Lower lobe of right lung (tissue), 2 donors: ENCODE results near the gene GALNTL6. TPM values are rescaled to one million over a fixed set of nuclear protein-coding genes. Genes with fewer than 3 reads are reported as not detected.

Source experiments
- ATAC-seq, 2 donors: fragments of 200-7000 bp; cut with Tn5 transposase; one replicate each; pipeline ENCODE4 v1.9.1; 2020 to 2022; ENCODE audit warnings: mild to moderate bottlenecking in 2 of 2, moderate library complexity in 2 of 2
- DNase-seq: peaks from one replicate; pipeline ENCODE4 v3.0.0-alpha.2; 2020
- H3K27ac ChIP-seq: fragments of 200-600 bp; one replicate; pipeline ENCODE4 v1.8.0; 2022
- H3K27me3 ChIP-seq: fragments of 200-600 bp; one replicate; pipeline ENCODE4 v1.8.0; 2022; ENCODE audit warnings: low read depth
- H3K36me3 ChIP-seq: fragments of 200-600 bp; one replicate; pipeline ENCODE4 v1.8.0; 2022; ENCODE audit warnings: mild to moderate bottlenecking
- H3K4me1 ChIP-seq: fragments of 200-600 bp; one replicate; pipeline ENCODE4 v1.8.0; 2022
- H3K4me3 ChIP-seq: fragments of 200-600 bp; one replicate; pipeline ENCODE4 v1.8.0; 2022; ENCODE audit warnings: mild to moderate bottlenecking
- H3K9me3 ChIP-seq: fragments of 200-600 bp; one replicate; pipeline ENCODE4 v1.8.0; 2022
- intact Hi-C: fragments of 100-400 bp; cut with DNase I; formaldehyde crosslinking; loops from one replicate; pipeline ENCODE4 v1.11.0; 2022
- total RNA-seq: library from RNA; stranded (reverse); fragmentation: NEBNext Ultra II Directional; extraction: Animal tissue kit (Norgen Biotek cat#: 25700); gene quantifications from one replicate; pipeline ENCODE4 v1.2.1, GENCODE V29; 2021
- TF ChIP-seq, protein P1 (sequence below): fragments of 200-600 bp; IDR thresholded peaks from one replicate; pipeline ENCODE4 v1.8.0; 2022; ENCODE audit warnings: antibody characterized with exemption, mild to moderate bottlenecking
- donor health status: DM: no; HTN: yes; CAD: no; lungs with severe emphysema.

GALNTL6 gene
- total RNA-seq, 1 donor from 2014 or later = not detected

DNA sequence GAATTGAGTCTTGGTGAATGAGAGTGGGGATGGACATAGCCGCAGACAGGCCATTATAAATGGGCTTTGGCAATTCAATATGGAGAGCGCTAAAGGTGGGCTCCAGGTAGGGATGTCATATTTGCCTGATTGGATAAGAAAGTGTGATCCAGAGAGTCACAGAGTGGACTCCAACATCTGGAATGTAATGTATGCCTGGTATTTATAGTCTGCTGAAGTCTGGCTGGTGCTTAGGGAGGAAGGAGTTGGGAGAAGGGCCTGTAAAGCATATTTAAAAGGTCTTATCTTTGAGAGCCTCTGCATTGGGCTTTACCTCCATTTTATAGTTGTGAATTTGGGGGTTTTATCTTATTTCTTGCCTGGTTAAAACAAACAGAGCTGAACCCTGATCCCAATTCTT is 153.2 kb downstream of the GALNTL6 start:
- Histone ChIP-seq H3K36me3 (no peaks in the 10 kb centered on the region), H3K4me1 (no peaks in the 10 kb centered on the region), H3K27ac (no peak overlapping the region), H3K9me3 (no peaks in the 10 kb centered on the region), H3K4me3 (no peak overlapping the region), H3K27me3 (no peaks in the 10 kb centered on the region)
- DNase-seq (no peak), ATAC-seq (no peak)
- intact Hi-C loops = no loop called here
- TF ChIP-seq, protein P1, sequence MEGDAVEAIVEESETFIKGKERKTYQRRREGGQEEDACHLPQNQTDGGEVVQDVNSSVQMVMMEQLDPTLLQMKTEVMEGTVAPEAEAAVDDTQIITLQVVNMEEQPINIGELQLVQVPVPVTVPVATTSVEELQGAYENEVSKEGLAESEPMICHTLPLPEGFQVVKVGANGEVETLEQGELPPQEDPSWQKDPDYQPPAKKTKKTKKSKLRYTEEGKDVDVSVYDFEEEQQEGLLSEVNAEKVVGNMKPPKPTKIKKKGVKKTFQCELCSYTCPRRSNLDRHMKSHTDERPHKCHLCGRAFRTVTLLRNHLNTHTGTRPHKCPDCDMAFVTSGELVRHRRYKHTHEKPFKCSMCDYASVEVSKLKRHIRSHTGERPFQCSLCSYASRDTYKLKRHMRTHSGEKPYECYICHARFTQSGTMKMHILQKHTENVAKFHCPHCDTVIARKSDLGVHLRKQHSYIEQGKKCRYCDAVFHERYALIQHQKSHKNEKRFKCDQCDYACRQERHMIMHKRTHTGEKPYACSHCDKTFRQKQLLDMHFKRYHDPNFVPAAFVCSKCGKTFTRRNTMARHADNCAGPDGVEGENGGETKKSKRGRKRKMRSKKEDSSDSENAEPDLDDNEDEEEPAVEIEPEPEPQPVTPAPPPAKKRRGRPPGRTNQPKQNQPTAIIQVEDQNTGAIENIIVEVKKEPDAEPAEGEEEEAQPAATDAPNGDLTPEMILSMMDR = no peak

- TF ChIP-seq, protein P1 = no peak
- Histone ChIP-seq H3K36me3 (no peaks in the 10 kb centered on the region), H3K27ac (no peak overlapping the region), H3K27me3 (no peaks in the 10 kb centered on the region), H3K4me3 (no peak overlapping the region), H3K4me1 (no peaks in the 10 kb centered on the region), H3K9me3 (no peaks in the 10 kb centered on the region)
- intact Hi-C loops = no loop called here
- no peak for DNase-seq
- ATAC-seq = no peak
These were observed 165.0 kb downstream of the GALNTL6 start for GRCh38 chr4:171978216-171978615.

GRCh38 chr4:171979461-171979860 is 166.3 kb downstream of the GALNTL6 start:
- Histone ChIP-seq H3K4me1 (no peaks in the 10 kb centered on the region), H3K4me3 (no peak overlapping the region), H3K27ac (no peak overlapping the region), H3K36me3 (no peaks in the 10 kb centered on the region), H3K27me3 (no peaks in the 10 kb centered on the region), H3K9me3 (no peaks in the 10 kb centered on the region)
- intact Hi-C loops = no loop called here
- TF ChIP-seq, protein P1 = no peak
- no peak for ATAC-seq
- no peak for DNase-seq

- TF ChIP-seq, protein P1 = no peak
- Histone ChIP-seq H3K4me3 (no peak overlapping the region), H3K27ac (no peak overlapping the region), H3K36me3 (no peaks in the 10 kb centered on the region), H3K27me3 (no peaks in the 10 kb centered on the region), H3K4me1 (no peaks in the 10 kb centered on the region), H3K9me3 (no peaks in the 10 kb centered on the region)
- DNase-seq (no peak), ATAC-seq (no peak)
- intact Hi-C loops = no loop called here
These were observed 168.0 kb downstream of the GALNTL6 start for GRCh38 chr4:171981185-171981584.

DNA sequence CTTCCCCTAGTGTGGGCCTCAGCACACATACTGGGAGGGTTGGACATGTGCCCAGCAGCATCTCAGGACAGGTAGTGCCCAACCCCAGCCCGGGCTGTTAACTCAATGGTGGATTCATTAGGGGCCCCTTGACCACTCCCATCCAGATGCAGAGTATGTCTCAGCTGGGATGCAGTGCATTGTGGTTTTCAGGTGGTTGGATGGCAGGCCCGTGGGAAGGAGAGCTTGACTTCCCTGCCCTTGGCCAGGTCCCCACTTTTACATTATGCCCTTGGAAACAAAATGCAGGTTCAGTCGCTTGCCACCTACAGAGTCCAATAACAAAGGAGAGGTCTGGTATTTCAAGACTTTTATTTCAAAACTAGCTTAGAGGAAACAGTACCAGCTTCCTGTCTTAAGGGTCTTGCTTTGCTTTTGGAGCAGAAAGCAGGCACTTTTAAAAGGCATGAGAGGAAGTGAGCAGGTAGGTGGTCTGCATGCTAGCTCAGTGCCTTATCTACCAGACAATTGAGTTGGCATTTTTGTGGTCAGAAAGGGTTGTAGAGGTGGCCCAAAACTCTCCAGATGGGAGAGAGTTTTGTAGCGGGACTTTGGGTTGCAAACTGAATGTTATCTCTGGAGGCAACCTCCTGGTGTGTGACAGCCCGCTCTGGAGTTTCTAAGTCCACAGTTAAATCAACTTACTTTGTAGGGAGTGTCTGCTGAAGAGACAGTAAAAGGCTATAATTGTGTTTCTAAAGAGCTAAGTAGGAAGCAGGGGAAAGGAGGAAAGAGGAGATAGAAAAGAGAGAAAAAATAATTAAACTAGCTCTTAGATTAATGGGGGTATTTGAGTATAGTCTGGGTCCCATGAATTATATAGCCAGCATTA is 171.0 kb downstream of the GALNTL6 start:
- Histone ChIP-seq H3K27ac (no peak overlapping the region), H3K9me3 (no peaks in the 10 kb centered on the region), H3K4me1 (no peaks in the 10 kb centered on the region), H3K4me3 (no peak overlapping the region), H3K36me3 (no peaks in the 10 kb centered on the region), H3K27me3 (no peaks in the 10 kb centered on the region)
- no peak for DNase-seq
- ATAC-seq = no peak
- TF ChIP-seq, protein P1 = no peak
- intact Hi-C loops = no loop called here
